Measurements from ENCODE around the gene NCL.

NCL gene, protein sequence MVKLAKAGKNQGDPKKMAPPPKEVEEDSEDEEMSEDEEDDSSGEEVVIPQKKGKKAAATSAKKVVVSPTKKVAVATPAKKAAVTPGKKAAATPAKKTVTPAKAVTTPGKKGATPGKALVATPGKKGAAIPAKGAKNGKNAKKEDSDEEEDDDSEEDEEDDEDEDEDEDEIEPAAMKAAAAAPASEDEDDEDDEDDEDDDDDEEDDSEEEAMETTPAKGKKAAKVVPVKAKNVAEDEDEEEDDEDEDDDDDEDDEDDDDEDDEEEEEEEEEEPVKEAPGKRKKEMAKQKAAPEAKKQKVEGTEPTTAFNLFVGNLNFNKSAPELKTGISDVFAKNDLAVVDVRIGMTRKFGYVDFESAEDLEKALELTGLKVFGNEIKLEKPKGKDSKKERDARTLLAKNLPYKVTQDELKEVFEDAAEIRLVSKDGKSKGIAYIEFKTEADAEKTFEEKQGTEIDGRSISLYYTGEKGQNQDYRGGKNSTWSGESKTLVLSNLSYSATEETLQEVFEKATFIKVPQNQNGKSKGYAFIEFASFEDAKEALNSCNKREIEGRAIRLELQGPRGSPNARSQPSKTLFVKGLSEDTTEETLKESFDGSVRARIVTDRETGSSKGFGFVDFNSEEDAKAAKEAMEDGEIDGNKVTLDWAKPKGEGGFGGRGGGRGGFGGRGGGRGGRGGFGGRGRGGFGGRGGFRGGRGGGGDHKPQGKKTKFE

DNA sequence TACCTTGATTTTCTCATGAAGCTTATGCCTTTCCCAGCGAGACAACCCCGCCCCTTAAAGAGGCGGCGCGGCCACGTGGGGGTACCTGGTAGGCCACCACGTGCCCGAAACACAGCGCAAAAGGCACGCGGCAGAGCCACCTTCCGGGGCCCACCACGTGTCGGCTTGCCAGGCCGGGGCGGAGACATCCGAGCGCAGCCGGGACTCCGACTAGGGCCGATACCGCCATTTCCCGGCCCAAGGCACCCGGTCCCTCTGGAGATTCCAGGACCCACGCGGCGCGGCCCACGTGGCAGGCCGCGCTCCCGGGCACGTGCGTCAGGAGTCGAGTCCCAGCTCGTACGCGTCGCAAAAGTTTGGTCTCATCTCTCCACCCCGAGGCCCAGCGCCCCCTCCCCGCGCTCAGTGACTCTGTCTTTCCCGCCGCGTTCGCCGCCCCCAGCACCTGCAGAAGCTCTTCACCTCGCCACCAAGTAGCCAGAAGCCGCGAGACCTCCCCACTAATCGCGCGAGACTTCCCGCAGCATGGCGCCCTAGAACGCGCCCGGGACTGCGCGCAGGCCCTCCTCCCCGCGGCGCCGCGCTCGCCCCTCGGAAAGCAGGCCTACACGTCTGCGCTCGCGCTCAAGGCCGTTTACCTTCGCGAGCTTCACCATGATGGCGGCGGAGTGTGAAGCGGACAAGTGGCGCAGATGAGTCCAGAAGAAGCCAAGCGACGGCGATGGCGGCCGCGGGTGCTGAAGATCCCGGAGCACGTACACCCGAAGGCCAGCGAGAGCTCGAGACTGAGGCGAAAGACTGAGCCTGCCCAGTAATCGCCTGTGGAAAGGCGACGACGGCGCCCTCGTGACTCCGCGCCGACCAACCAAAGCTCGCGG is at the start of gene NCL:
TSS of gene NCL (minus strand) at position 787 of the 878 bp plus-strand sequence. CDS start at position 656, 131 bp downstream.
- peak; percentile 90 for DNase-seq

DNA sequence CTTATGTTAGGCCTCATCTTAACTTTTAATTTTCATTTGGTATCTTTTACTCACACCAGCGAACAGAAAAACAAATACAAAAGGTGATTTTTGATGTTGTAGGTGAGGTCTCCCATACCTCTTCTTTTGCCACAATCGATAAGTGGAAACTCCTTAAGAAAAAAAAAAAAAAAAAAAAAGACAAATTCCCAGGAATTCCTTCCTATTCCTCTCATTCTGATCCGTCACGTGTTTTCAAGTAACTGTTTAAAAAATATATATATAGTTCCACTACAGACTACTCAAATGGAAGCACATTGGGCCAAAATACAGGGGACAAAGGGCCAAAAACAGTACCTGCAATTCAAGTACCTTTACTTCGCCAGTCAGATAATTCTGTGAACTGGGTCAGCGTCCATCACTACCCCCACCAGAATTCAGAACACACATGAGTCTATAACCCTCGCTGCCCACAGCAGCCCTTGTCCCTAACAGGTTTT is 49.5 kb upstream of the NCL start:
- DNase-seq, result no peak

DNA sequence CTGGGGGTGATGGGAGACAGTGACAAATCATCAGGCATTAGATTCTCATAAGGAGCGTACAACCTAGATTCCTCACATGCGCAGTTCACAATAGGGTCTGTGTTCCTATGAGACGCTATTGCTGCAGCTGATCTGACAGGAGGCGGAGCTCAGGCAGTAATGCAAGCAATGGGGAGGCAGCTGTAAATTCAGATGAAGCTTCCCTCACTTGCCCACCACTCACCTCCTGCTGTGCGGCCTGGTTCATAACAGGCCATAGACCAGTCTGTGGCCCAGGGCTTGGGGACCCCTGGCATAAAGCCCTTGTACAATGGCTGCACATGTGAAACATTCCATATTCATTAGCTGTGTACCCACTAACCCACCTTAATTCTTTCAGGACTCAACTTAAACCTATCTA is 47.9 kb upstream of the NCL start:
- peak; percentile 66 for DNase-seq

DNA sequence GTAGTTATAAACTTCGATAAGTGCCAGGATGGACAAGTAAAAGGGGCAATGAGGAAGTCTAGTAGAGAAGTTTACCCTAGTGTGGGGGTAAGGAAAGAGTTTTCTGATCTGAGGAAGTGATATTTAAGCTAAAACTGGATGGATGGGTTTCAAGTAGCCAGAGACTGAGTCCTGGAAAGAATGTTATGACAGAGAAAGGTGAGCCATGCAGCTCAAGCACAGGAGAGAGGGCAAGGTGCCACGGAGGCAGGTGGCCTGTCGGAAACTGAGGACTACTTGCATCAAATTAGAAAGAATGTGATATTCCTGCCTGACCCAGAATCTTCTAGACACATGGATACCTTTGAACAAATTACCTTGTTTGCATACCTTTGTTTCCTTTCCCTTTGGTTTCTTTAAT is 39.5 kb upstream of the NCL start:
- no peak for DNase-seq

DNA sequence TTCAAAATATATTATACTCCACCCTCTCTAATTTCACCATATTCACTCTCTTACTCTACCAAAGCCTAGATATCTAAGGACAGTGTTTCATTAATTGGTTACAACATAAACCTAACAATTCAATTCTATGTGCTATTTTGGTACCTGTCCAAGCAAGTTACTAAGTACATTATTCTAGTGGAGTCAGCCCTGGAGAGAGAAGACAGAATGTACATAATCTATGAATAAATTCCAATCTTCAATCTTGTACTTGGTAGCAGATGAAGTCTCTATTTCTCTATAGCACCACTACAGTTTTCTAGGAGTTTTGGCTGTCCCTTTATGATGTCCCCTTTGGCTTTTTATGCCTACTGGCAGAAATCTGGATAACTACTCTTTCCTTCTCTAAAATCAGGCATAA is 38.3 kb upstream of the NCL start:
- DNase-seq, result no peak

DNA sequence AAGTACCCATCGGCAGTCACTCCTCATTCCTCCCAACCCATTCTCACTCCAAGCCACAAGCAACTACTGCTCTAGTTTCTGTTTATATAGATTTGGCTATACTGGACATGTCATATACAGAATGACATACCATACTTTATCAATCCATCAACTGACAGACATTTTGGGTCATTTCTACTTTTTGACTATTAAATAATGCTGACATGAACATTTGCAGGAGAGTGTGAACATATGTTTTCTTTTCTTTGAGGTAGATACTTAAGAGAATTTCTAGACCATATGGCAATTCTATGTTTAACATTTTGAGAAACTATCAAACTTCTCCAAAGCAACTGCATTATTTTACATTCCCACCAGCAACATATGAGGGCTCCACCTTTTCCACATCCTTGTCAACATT is 33.4 kb upstream of the NCL start:
- DNase-seq, result no peak

DNA sequence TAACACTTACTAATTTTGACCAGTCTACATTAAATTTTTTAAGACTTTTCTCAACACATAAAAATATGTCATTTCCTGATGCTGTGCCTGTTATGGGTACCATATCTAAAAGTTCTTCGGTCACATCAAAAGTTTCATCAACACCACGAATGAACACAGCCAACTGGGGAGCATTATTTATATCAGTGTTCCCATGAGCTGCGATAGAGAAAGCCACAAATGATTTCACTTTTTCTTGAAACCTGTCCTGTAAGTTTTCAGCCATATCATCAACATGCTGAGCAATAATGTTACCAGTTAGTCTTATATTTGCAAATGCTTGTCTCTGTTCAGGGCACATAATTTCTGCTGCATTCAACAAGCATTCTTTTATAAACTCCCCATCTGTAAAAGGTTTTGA is 30.4 kb upstream of the NCL start:
- no peak for DNase-seq

DNA sequence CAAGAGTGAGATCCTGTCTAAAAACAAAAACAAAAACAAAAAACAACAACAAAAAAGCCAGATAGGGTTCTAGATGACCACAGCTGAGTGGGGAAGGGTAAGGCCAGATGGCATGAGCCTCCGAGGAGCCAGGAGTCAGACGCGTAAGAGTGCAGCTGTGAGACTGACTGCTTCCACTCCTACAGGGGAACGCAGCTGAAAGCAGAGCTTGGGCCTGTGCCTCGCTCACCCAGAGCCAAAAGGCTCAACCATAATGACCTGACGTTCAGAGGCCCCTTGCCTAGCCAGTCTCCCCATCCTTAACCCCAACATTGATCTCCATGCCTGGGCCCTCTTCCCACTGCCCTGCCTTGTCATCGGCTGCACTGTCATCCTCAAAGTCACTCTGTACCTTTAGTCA is 26.5 kb upstream of the NCL start:
- no peak for DNase-seq

DNA sequence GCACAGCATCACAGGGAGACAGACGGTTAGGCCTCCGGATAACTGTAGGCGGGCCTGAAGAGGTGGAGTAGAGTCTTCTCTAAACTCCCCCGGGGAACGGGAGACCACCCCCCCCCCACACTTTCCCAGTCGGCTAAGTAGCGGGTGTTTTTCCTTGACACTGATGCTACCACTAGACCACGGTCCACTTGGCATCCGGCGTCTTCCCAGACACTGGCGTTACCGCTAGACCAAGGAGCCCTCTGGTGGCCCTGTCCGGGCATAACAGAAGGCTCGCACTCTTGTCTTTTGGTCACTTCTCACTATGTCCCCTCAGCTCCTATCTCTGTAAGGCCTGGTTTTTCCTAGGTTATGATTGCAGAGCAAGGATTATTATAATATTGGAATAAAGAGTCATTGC is 25.7 kb upstream of the NCL start:
- DNase-seq, result no peak

DNA sequence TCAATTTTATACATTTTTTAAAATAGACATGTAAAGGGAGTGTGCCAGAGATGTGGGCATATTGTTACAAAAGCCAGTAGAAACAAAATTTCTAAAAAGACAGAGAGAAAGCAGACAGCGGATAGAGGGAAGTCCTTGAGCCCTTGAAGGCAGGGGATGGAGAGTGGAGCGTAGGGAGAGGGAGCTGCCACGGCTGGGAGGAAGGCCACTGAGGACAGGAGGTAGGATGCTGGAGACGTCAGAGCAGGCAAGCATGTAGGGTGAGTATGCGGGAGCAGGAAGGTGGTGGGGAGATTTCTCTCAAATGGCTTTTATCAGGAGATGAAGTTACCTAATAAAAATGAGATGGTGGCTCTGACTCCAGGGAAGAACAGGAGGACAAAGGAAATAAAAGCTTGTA is 24.0 kb upstream of the NCL start:
- DNase-seq, result no peak

DNA sequence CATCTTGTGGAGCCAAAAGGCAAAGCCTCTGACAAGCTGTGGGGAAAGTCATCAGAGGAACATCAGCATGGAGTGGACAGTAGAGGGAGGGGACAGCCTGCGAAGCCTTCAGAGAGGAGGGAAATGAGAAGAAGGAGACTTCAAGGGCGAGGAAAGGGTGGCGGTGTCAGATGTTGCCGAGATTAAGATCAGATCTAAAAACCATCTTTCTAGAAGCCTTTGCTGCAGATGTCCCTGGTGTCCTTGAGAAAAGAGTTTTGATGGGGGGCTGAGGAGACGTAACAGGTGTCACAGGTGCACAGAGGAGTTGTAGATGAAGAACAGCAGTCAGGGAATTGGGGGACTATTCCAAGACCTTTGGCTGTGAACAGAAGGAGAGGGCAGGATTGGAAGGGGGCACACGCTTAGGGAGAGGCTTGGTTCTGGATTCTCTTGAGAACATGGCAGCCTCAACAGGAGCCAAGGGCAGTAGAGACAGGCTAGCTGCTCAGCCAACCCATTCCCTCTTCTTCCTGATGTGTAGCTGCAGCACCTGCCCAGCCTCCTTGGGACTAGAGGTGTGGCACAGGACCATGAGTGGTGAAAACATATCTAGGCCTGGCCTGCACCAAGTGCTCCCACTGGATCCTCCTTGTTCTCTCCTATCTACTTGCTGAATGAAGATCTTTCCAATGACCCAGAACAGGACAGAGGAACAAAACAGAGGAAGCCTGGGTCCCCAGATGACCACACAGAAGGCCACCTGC is 22.7 kb upstream of the NCL start:
- DNase-seq, result no peak

DNA sequence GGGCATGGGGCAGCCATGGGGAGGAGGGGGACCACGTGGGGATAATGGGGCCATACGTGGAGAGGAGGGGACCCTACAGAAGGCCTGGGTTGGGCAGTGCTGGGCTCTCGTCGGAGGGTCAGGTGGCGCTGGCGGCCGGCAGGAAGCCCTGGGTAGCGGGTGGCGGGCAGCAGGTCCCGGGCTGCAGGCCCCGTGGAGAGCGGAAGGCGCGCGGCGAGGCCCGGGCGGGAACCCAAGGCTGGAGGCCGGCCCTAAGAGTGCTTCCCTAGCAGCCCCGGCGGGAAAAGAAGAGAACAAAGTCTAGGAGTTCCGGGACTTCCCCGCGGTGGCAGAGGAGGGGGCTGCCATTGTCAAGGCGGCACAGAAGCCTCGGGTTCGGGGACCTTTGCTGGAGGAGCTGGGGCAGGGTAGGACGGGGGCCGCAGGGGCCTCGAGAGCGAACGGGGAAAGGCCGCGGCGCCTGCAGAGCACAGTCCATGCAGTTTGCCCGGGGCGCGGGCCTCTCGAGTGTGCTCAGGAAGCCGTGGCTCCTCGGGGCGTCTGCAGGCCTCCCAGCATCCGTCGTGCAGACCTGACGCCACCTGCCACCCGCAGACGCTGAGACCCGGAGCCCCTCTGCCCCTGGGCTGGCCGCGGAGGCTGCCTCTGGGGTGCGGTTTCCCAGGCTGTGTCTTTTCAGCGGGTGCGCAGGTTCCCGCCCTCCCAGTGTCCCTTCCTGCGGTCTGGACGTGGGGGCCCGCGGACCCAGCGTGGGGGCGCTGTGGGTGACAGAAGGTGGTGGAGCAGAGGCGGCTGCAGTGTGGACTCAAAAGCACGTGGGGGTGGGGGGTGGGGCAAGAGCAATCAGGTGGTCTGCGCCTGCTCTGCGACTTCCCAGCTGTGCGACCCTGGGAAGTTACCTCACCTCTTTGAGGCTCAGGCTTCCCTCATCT is 19.4 kb upstream of the NCL start:
- no peak for DNase-seq

DNA sequence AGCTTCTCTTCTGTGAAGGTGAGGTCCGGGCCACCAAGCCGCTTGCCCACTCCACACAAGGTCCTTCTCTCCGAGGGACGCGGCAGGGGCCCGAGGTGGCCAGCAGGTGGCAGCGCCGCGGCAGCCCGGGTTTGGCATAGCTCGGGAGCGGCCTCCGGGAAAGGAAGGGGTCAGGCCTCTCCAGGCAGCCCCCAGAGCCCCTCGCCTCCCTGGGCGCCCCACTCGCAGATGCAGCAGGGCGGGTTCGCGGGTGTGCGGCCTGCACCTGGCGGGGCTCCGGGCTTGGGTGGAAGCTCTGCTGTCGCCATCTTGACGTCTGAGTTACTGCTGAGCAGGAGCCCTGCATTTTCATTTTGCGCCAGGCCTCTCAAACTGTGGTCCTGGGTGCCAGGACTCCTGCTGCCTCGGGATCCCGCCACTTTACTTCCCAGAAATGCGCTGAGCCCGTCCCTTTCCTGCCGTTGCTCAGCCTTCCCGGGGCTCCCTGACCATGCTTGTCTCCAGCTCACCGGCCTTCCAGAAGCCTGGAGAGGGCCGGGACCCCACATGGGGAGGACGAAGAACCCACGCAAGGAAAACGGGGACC is 18.6 kb upstream of the NCL start:
- no peak for DNase-seq

DNA sequence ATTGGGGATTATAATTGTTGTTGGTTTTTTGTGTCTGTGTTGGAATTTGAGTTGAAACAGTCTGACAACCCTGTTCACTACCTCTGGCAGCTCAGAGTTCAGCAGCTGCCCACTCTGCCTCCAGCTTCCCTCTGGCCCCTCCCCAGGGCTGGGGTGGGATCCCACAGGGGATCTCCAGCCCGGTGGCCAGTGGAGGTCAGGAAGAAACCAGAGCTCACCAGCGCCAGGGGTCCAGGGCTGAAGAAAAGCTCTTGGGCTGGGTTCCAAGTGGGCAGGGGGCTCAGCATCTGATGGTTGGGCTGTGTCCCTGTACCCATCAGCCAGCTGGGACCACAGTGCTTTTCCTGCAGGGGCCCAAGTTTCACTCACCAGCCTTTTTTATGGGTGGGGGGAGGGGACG is 16.5 kb upstream of the NCL start:
- DNase-seq, result no peak

DNA sequence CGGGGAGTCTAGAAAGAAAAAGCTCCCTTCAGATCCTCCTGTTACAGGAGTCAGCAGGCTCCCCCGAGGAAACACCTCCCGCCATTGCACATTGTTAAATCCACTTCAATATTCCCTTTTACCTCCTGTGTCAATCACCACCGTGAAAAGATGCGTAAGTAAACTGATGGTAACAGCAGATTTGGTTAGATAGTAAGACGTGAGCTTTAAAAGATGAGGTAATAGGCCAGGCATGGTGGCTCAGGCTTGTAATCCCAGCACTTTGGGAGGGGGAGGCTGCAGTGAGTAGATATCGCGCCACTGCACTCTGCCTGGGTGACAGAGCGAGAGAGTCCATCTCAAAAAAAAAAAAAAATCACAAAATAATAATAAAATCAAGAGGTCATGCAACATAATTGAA is 15.2 kb upstream of the NCL start:
- DNase-seq, result no peak

DNA sequence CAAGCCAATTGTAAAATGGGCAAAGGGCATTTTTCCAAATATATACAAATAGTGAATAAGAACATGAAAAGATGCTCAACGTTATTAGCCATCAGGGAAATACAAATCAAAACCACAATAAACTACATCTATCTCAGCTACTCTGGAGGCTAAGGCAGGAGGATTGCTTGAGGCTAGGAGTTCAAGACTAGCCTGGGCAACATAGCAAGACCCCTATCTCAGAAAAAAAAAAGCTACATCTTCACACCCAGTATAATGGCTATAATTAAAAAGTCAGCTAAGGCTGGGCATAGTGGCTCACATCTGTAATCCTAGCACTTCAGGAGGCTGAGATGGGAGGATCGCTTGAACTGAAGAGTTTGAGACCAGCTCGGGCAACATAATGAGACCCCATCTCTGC is 12.6 kb upstream of the NCL start:
- DNase-seq, result no peak

DNA sequence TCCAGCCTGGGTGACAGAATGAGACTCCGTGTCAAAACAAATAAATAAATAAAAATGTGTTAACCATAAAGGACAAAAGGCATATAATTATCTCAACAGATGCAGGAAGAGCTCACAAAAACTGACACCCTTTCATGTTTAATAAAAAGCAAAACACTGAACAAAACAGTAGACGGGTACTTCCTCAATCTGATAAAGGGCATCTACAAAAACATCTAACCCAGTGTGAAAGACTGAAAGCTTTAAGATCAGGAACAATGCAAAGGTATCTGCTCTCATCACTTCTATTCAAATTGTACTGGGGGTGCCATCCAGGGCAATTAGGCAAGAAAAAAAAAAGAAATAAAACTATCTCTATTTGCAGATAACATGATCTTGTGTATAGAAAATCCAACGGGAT is 11.7 kb upstream of the NCL start:
- DNase-seq, result peak; percentile 10

DNA sequence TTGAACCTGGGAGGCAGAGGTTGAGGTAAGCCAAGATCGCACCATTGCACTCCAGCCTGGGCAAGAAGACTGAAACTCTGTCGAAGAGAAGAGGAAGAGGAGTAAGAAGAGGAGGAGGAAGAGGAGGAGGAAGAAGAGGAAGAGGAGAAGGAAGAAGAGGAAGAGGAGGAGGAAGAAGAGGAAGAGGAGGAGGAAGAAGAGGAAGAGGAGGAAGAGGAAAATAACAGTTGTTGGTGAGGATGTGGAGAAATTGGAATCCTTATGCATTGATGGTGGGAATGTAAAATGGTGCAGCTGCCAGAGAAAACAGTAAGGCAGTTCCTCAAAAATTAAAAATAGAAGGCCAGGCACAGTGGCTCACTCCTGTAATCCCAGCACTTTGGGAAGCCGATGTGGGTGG is 8.5 kb upstream of the NCL start:
- no peak for DNase-seq

DNA sequence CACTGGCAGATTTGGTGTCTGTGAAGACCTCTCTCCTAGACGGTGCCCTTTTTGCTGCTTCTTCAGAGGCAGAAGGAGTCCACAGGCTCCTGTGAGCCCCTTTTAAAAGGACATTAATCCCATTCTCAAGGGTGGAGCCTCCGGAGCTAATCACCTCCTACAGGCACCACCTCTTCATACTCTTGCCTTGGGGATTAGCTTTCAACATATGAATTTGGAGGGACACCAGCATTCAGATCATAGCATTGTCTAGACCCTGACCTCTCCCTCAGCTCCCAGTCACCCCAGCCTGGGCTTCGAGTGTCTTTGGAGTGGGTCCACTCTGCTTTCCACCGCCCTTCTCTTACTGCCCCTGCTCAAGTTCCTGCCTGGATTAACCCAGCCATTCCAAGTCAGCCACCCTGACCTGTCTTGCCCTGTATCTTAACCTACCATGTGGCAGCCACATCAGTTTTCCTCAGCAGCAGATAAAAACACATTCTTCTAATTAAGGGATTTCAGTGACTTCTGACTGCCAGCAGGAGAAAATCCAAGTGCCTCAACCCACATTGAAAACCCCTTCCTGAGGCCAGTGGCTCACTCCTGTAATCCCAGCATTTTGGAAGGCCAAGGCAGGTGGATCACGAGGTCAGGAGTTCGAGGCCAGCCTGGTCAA is 6.1 kb upstream of the NCL start:
- DNase-seq, result no peak

DNA sequence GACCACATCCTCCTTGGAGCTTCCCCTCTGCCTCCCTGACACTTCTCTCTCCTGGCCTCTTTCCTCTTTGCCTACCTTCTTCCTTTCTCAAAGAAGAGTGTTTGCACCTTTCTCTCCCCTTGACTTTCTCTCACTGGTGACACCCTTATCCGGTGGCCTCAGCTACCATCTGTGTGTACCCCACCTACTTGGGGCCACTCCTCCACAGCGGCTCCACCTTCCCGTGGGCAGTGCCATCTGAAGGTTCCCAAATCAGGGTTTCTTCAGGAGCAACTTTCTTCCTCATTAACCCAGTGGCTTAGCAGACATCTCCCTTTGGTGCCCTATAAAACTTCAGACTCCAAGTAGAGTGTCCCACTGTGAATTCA is 5.3 kb upstream of the NCL start:
- no peak for DNase-seq

Data from NCI-H2227 treated with DMSO at 0.1 percent for 48 hours (cell line).